Activated CD4-positive, alpha-beta memory T cell treated with anti-CD3 and anti-CD28 coated beads, Interleukin-2, amount 10 ng/mL, durations not matched to agents 7 days and 5 days (primary cell): Measurements from ENCODE around the gene FBXO24. TPM values are rescaled to one million over a fixed set of nuclear protein-coding genes. Genes with fewer than 3 reads are reported as not detected.

Source experiments
- CTCF ChIA-PET: fragments of 350-600 bp; sonication (Branson Sonifier 250); formaldehyde crosslinking; loops from one replicate; lab custom pipeline; 2021; ENCODE audit warnings: antibody characterized with exemption, inconsistent platforms; lab: Charles Lee
- POLR2A ChIA-PET: fragments of 350-600 bp; sonication (Branson Sonifier 250); formaldehyde crosslinking; loops from one replicate; lab custom pipeline; 2021; ENCODE audit warnings: antibody characterized with exemption; lab: Charles Lee
- DNase-seq: peaks from one replicate; pipeline ENCODE4 v3.0.0-alpha.2; 2020
- H3K27ac Mint-ChIP-seq: one replicate; pipeline ENCODE4 v1.8.0; 2021; ENCODE audit warnings: mild to moderate bottlenecking, mixed read lengths
- H3K27me3 Mint-ChIP-seq: one replicate; pipeline ENCODE4 v1.8.0; 2021; ENCODE audit warnings: mixed read lengths
- H3K36me3 Mint-ChIP-seq: one replicate; pipeline ENCODE4 v1.8.0; 2021; ENCODE audit warnings: low read depth, mixed read lengths
- H3K4me1 Mint-ChIP-seq: one replicate; pipeline ENCODE4 v1.8.0; 2021; ENCODE audit warnings: mixed read lengths
- H3K4me3 Mint-ChIP-seq: one replicate; pipeline ENCODE4 v1.8.0; 2021; ENCODE audit warnings: mild to moderate bottlenecking, mixed read lengths
- H3K9me3 Mint-ChIP-seq: one replicate; pipeline ENCODE4 v1.8.0; 2021; ENCODE audit warnings: mixed read lengths
- total RNA-seq, 2 experiments: library from RNA; stranded (reverse); gene quantifications; one replicate each; pipeline ENCODE4 v1.2.3, GENCODE V29; 2021

FBXO24 gene
- total RNA-seq, 2 experiments from 2014 or later: 1.8 to 2.7 TPM

- Mint-ChIP-seq H3K27ac (no peak overlapping the region), H3K4me1 (peaks cover 1% of the 10 kb centered on the region), H3K36me3 (peaks cover 49% of the 10 kb centered on the region), H3K27me3 (no peaks in the 10 kb centered on the region), H3K4me3 (no peak overlapping the region), H3K9me3 (no peaks in the 10 kb centered on the region)
- no peak for DNase-seq
- CTCF ChIA-PET: no interaction called here
- POLR2A ChIA-PET: interaction anchor here (0.9 kb wide), 1 partner anchor 9 kb away, joined by 4 read pairs; the partner anchor contains the start of genes FBXO24 and LRCH4
Measured at GRCh38 chr7:100577103-100577502, 9.0 kb upstream of the FBXO24 start.

- Mint-ChIP-seq H3K36me3 (peaks cover 51% of the 10 kb centered on the region), H3K9me3 (no peaks in the 10 kb centered on the region), H3K27me3 (no peaks in the 10 kb centered on the region), H3K4me3 (no peak overlapping the region), H3K4me1 (peaks cover 5% of the 10 kb centered on the region), H3K27ac (no peak overlapping the region)
- ChIA-PET POLR2A (interaction anchor here (0.9 kb wide), 1 partner anchor 8 kb away, joined by 4 read pairs; the partner anchor contains the start of genes FBXO24 and LRCH4), CTCF (no interaction called here)
- no peak for DNase-seq
Measured at GRCh38 chr7:100577507-100577906, 8.6 kb upstream of the FBXO24 start.

- CTCF ChIA-PET: no interaction called here
- no peak overlapping the region for H3K27ac Mint-ChIP-seq
- H3K4me3 Mint-ChIP-seq: no peak overlapping the region
- H3K9me3 Mint-ChIP-seq: no peaks in the 10 kb centered on the region
- POLR2A ChIA-PET: no interaction called here
- no peak for DNase-seq
- peaks cover 55% of the 10 kb centered on the region for H3K36me3 Mint-ChIP-seq
- no peaks in the 10 kb centered on the region for H3K27me3 Mint-ChIP-seq
- peaks cover 14% of the 10 kb centered on the region for H3K4me1 Mint-ChIP-seq
Measured at GRCh38 chr7:100578246-100579183, 7.6 kb upstream of the FBXO24 start.

GRCh38 chr7:100580466-100581283 is 5.5 kb upstream of the FBXO24 start:
- no peak for DNase-seq
- no peak overlapping the region for H3K27ac Mint-ChIP-seq
- H3K9me3 Mint-ChIP-seq: no peaks in the 10 kb centered on the region
- peaks cover 57% of the 10 kb centered on the region for H3K36me3 Mint-ChIP-seq
- ChIA-PET POLR2A (interaction anchor here (0.7 to 6.8 kb wide), 6 partner anchors 8 to 36 kb away, joined by 3 to 89 read pairs (median 3); partner anchors contain the start of genes MOSPD3 and PCOLCE), CTCF (no interaction called here)
- H3K27me3 Mint-ChIP-seq: no peaks in the 10 kb centered on the region
- H3K4me1 Mint-ChIP-seq: peaks cover 19% of the 10 kb centered on the region
- no peak overlapping the region for H3K4me3 Mint-ChIP-seq

- H3K27me3 Mint-ChIP-seq: no peaks in the 10 kb centered on the region
- peaks cover 24% of the 10 kb centered on the region for H3K4me1 Mint-ChIP-seq
- ChIA-PET POLR2A (interaction anchor here (0.9 to 6.8 kb wide), 7 partner anchors 10 to 103 kb away, joined by 3 to 89 read pairs (median 4); partner anchors contain the start of genes MOSPD3, PCOLCE and TSC22D4), CTCF (interaction anchor here (0.9 kb wide), 1 partner anchor 23 kb away, joined by 3 read pairs; no protein-coding TSS in a partner anchor)
- peak overlapping the region; percentile 95 for H3K4me3 Mint-ChIP-seq
- peaks cover 46% of the 10 kb centered on the region for H3K36me3 Mint-ChIP-seq
- no peaks in the 10 kb centered on the region for H3K9me3 Mint-ChIP-seq
- no peak for DNase-seq
- peak overlapping the region; percentile 97 for H3K27ac Mint-ChIP-seq
Measured at GRCh38 chr7:100582041-100582579, 4.0 kb upstream of the FBXO24 start.

- POLR2A ChIA-PET: interaction anchor here (1.0 to 6.8 kb wide), 15 partner anchors 10 to 105 kb away, joined by 3 to 89 read pairs (median 22); partner anchors contain the start of genes AGFG2, MOSPD3, PCOLCE and TSC22D4
- peaks cover 25% of the 10 kb centered on the region for H3K4me1 Mint-ChIP-seq
- CTCF ChIA-PET: interaction anchor here (1.4 kb wide), 1 partner anchor 19 kb away, joined by 4 read pairs; no protein-coding TSS in a partner anchor
- no peaks in the 10 kb centered on the region for H3K27me3 Mint-ChIP-seq
- peak overlapping the region; percentile 97 for H3K27ac Mint-ChIP-seq
- H3K36me3 Mint-ChIP-seq: peaks cover 43% of the 10 kb centered on the region
- DNase-seq: no peak
- no peaks in the 10 kb centered on the region for H3K9me3 Mint-ChIP-seq
- H3K4me3 Mint-ChIP-seq: peak overlapping the region; percentile 95
Measured at GRCh38 chr7:100582650-100583049, 3.5 kb upstream of the FBXO24 start.

- ChIA-PET CTCF (interaction anchor here (0.7 to 4.8 kb wide), 9 partner anchors 12 to 123 kb away, joined by 3 to 47 read pairs (median 4); partner anchors contain the start of genes MOSPD3 and POP7), POLR2A (interaction anchor here (0.6 to 6.8 kb wide), 28 partner anchors 11 to 482 kb away, joined by 3 to 89 read pairs (median 10); partner anchors contain the start of genes AGFG2, AP4M1, GIGYF1 and MCM7)
- Mint-ChIP-seq H3K9me3 (no peaks in the 10 kb centered on the region), H3K4me1 (peaks cover 29% of the 10 kb centered on the region), H3K36me3 (peaks cover 36% of the 10 kb centered on the region), H3K27me3 (no peaks in the 10 kb centered on the region), H3K4me3 (peak overlapping the region; percentile 95), H3K27ac (peak overlapping the region; percentile 97)
- DNase-seq: peak; percentile 85
Measured at GRCh38 chr7:100583132-100584053, 2.7 kb upstream of the FBXO24 start.

GRCh38 chr7:100584054-100584682 is 2.0 kb upstream of the FBXO24 start:
- DNase-seq: no peak
- ChIA-PET POLR2A (interaction anchor here (0.6 to 6.8 kb wide), 30 partner anchors 11 to 483 kb away, joined by 3 to 89 read pairs (median 11); partner anchors contain the start of genes AGFG2, AP4M1, GIGYF1 and MCM7), CTCF (interaction anchor here (0.5 to 4.8 kb wide), 13 partner anchors 13 to 450 kb away, joined by 3 to 47 read pairs (median 4); partner anchors contain the start of genes MOSPD3 and POP7)
- Mint-ChIP-seq H3K27ac (peak overlapping the region; percentile 97), H3K36me3 (peaks cover 29% of the 10 kb centered on the region), H3K4me1 (peaks cover 30% of the 10 kb centered on the region), H3K27me3 (peaks cover 1% of the 10 kb centered on the region), H3K4me3 (peak overlapping the region; percentile 95), H3K9me3 (no peaks in the 10 kb centered on the region)

GRCh38 chr7:100584683-100585510 is 1.2 kb upstream of the FBXO24 start:
- Mint-ChIP-seq H3K4me1 (peaks cover 30% of the 10 kb centered on the region), H3K9me3 (no peaks in the 10 kb centered on the region), H3K36me3 (peaks cover 28% of the 10 kb centered on the region), H3K27me3 (peaks cover 4% of the 10 kb centered on the region), H3K4me3 (peak overlapping the region; percentile 95), H3K27ac (peak overlapping the region; percentile 97)
- ChIA-PET CTCF (interaction anchor here (0.5 to 4.8 kb wide), 14 partner anchors 15 to 450 kb away, joined by 3 to 47 read pairs (median 5); partner anchors contain the start of genes MOSPD3 and POP7), POLR2A (interaction anchor here (0.5 to 6.8 kb wide), 35 partner anchors 7 to 484 kb away, joined by 3 to 89 read pairs (median 10); partner anchors contain the start of genes AGFG2, GIGYF1, GNB2 and MEPCE)
- no peak for DNase-seq
